GM12878 (cell line): Measurements from ENCODE around the gene TBP. TPM values are rescaled to one million over a fixed set of nuclear protein-coding genes. Genes with fewer than 3 reads are reported as not detected.

Experiments used
- ATAC-seq: fragments of 200-7000 bp; cut with Tn5 transposase; 3 replicates; pipeline ENCODE4 v1.9.1; 2020; ENCODE audit warnings: mild to moderate bottlenecking, moderate library complexity
- BruUV-seq: library from RNA; stranded (reverse); fragments of 400-500 nt; replicated peaks from 2 replicates; lab custom pipeline; 2021; lab: Mats Ljungman, UMichigan
- CTCF ChIA-PET: fragments of 300-600 bp; sonication (Branson Sonifier 250); formaldehyde crosslinking; extraction: SDS; loops from one replicate; lab custom pipeline; 2021; ENCODE audit warnings: inconsistent platforms; lab: Yijun Ruan, JAX
- POLR2A ChIA-PET: fragments of 350-600 bp; formaldehyde crosslinking; extraction: SDS; loops from one replicate; lab custom pipeline; 2021; ENCODE audit warnings: inconsistent platforms; lab: Charles Lee
- RAD21 ChIA-PET: fragments of 300-600 bp; sonication (Branson Sonifier 250); formaldehyde crosslinking; loops from one replicate; lab custom pipeline; 2023; ENCODE audit warnings: antibody characterized with exemption; ENCODE audit not compliant: unreplicated experiment; lab: Charles Lee
- SMC1A ChIA-PET: fragments of 300-600 bp; sonication (Branson Sonifier 250); formaldehyde crosslinking; loops from one replicate; lab custom pipeline; 2023; ENCODE audit not compliant: unreplicated experiment, uncharacterized antibody; lab: Charles Lee
- DNase-seq: peaks from one replicate; pipeline ENCODE4 v3.0.0-alpha.2; 2011; ENCODE audit warnings: low read depth, low spot score
- FAIRE-seq: peaks from 3 replicates; lab custom pipeline; 2011; peaks lifted over from hg19 to GRCh38; lab: Jason Lieb, UNC
- H2AFZ ChIP-seq: 2 replicates; pipeline ENCODE4 v1.6.0; 2011; ENCODE audit warnings: low read depth, low read length, control low read depth; ENCODE audit not compliant: control insufficient read depth
- H3K27ac ChIP-seq: 2 replicates; pipeline ENCODE4 v1.5.1; 2011; ENCODE audit warnings: control low read depth; ENCODE audit not compliant: control insufficient read depth, insufficient read depth
- H3K27me3 ChIP-seq, 2 experiments: replicated peaks in 1 of 2; 2 replicates each; pipeline versions ENCODE4 v1.6.0 to v1.6.1; 2011; ENCODE audit warnings: low read length in 1 of 2; ENCODE audit not compliant: control insufficient read depth in 2 of 2, insufficient read depth in 2 of 2
- H3K36me3 ChIP-seq, 2 experiments: 2 replicates each; pipeline ENCODE4 v1.5.1; 2011; ENCODE audit warnings: low read length in 1 of 2; ENCODE audit not compliant: control insufficient read depth in 2 of 2, insufficient read depth in 2 of 2
- H3K4me1 ChIP-seq: 2 replicates; pipeline ENCODE4 v1.6.1; 2011; ENCODE audit warnings: mild to moderate bottlenecking, low read length, moderate library complexity, mixed read lengths; ENCODE audit not compliant: control insufficient read depth, insufficient read depth
- H3K4me2 ChIP-seq: 2 replicates; pipeline ENCODE4 v1.6.0; 2011; ENCODE audit warnings: control low read depth; ENCODE audit not compliant: control insufficient read depth, insufficient read depth
- H3K4me3 ChIP-seq: fragments of 200-600 bp; sonication (generic); 2 replicates; pipeline ENCODE4 v1.5.1; 2016
- H3K79me2 ChIP-seq: 2 replicates; pipeline ENCODE4 v1.6.0; 2011; ENCODE audit warnings: low read length; ENCODE audit not compliant: control insufficient read depth, insufficient read depth
- H3K9ac ChIP-seq: 2 replicates; pipeline ENCODE4 v1.8.0; 2011; ENCODE audit warnings: low read length, control low read depth, mixed read lengths; ENCODE audit not compliant: control insufficient read depth, insufficient read depth
- H3K9me3 ChIP-seq: replicated peaks from 3 replicates; pipeline ENCODE4 v1.5.1; 2011; ENCODE audit warnings: mild to moderate bottlenecking, low read length; ENCODE audit not compliant: control insufficient read depth, insufficient read depth
- H4K20me1 ChIP-seq: 2 replicates; pipeline ENCODE4 v1.6.0; 2011; ENCODE audit not compliant: control insufficient read depth, insufficient read depth
- CBX5 ChIP-seq: sonication (generic); IDR thresholded peaks from 2 replicates; pipeline ENCODE4 v1.6.1; 2016; ENCODE audit warnings: low read depth, moderate library complexity, mild to moderate bottlenecking, inconsistent platforms
- FOXK2 ChIP-seq: fragments of 450-650 bp; IDR thresholded peaks from 2 replicates; pipeline ENCODE4 v1.6.1; 2017; ENCODE audit warnings: mild to moderate bottlenecking, moderate library complexity
- JUND ChIP-seq: IDR thresholded peaks from 2 replicates; pipeline ENCODE4 v1.6.1; 2012; ENCODE audit warnings: low read depth, mild to moderate bottlenecking, low read length, improper control_type of control experiment, moderate library complexity
- KAT2A ChIP-seq: conservative IDR thresholded peaks from 2 replicates; pipeline ENCODE4 v1.6.1; 2011; ENCODE audit warnings: low read depth, low read length; ENCODE audit not compliant: control insufficient read depth
- NFIC ChIP-seq: IDR thresholded peaks from 2 replicates; pipeline ENCODE4 v1.6.1; 2012; ENCODE audit warnings: low read depth, mild to moderate bottlenecking, inconsistent platforms, low read length, moderate library complexity
- NRF1 ChIP-seq: conservative IDR thresholded peaks from 2 replicates; pipeline ENCODE4 v1.6.1; 2011; ENCODE audit warnings: mild to moderate bottlenecking, low read depth, low read length, improper control_type of control experiment
- POLR2A ChIP-seq: IDR thresholded peaks from 2 replicates; pipeline ENCODE4 v1.6.1; 2011; ENCODE audit warnings: low read depth, mild to moderate bottlenecking, low read length
- RUNX3 ChIP-seq: IDR thresholded peaks from 2 replicates; pipeline ENCODE4 v1.6.1; 2012; ENCODE audit warnings: low read length, inconsistent platforms
- SREBF2 ChIP-seq: IDR thresholded peaks from 2 replicates; pipeline ENCODE4 v1.6.1; 2012; ENCODE audit warnings: mild to moderate bottlenecking, low read length
- SRF ChIP-seq, 2 experiments: IDR thresholded peaks; 2 replicates each; pipeline ENCODE4 v1.6.1; 2011; ENCODE audit warnings: low read depth in 2 of 2, low read length in 2 of 2, mild to moderate bottlenecking in 1 of 2, moderate library complexity in 1 of 2
- TAF1 ChIP-seq: IDR thresholded peaks from 2 replicates; pipeline ENCODE4 v1.6.1; 2011; ENCODE audit warnings: mild to moderate bottlenecking, low read depth, low read length, borderline replicate concordance
- TCF3 ChIP-seq: IDR thresholded peaks from 2 replicates; pipeline ENCODE4 v1.6.1; 2012; ENCODE audit warnings: low read depth, mild to moderate bottlenecking, low read length, borderline replicate concordance; ENCODE audit not compliant: insufficient read depth
- WRNIP1 ChIP-seq: IDR thresholded peaks from 2 replicates; pipeline ENCODE4 v1.6.1; 2011; ENCODE audit warnings: low read depth, low read length, improper control_type of control experiment, borderline replicate concordance
- ZNF207 ChIP-seq: fragments of 450-650 bp; IDR thresholded peaks from 2 replicates; pipeline ENCODE4 v1.6.1; 2014; ENCODE audit warnings: antibody characterized with exemption, mild to moderate bottlenecking, borderline replicate concordance
- WGBS: methylation state at CpG from one replicate; pipeline ENCODE4 v1.1.6; 2016; ENCODE audit warnings: low lambda C conversion rate; ENCODE audit not compliant: insufficient replicate concordance, insufficient coverage; ENCODE audit errors: missing lambda C conversion rate; 5-methylcytosine and 5-hydroxymethylcytosine counted together
- in situ Hi-C: fragments of 300-500 bp; cut with MboI; formaldehyde crosslinking; loops from 9 replicates; pipeline ENCODE4 v1.14.3; 2018; ENCODE audit warnings: mixed read lengths
- intact Hi-C: fragments of 100-400 bp; cut with micrococcal nuclease; formaldehyde crosslinking; loops from one replicate; pipeline ENCODE4 v1.14.2; 2022; ENCODE audit not compliant: unreplicated experiment
- polyA plus RNA-seq, 11 experiments: library from polyadenylated mRNA; depleted of rRNA in 4 of 11; unstranded in 6 of 11; stranded (reverse) in 5 of 11; fragments of >200 nt; fragmentation: Nextera tagmentation in 4 of 11; fragmentation: Illumina TruSeq in 1 of 11; extraction: Ambion mirVana in 4 of 11; extraction: Trizol in 1 of 11; gene quantifications; 1 replicate in 1 of 11; 2 replicates in 10 of 11; pipeline versions ENCODE4 v1.2.1 to v1.2.3, GENCODE V29; 2011 to 2016; ENCODE audit warnings: inconsistent platforms in 2 of 11, missing spikeins in 2 of 11, low read depth in 1 of 11
- total RNA-seq, 4 experiments: library from RNA; depleted of rRNA in 3 of 4; stranded (reverse); fragments of >200 nt in 3 of 4; fragmentation: Illumina TruSeq in 1 of 4; extraction: Trizol in 1 of 4; gene quantifications; 2 replicates each; pipeline versions ENCODE4 v1.2.1 to v1.2.3, GENCODE V29; 2013 to 2021

TBP gene
- total and polyA plus RNA-seq, 10 of the 15 experiments (the other 5 are each of a cell fraction or from before 2014, with no cell fraction given): 13.6 to 39.5 (median 26.5) TPM

GRCh38 chr6:170509723-170510018 lies 44.5 kb upstream of the TBP start:
- DNase-seq: no peak
- no TSS peak for BruUV-seq
- no peaks in the 10 kb centered on the region for H3K79me2 ChIP-seq
- ChIA-PET SMC1A (interaction anchor here (0.6 to 3.6 kb wide), 4 partner anchors 18 to 478 kb away, joined by 3 to 9 read pairs (median 3); no protein-coding TSS in a partner anchor), CTCF (no interaction called here), POLR2A (no interaction called here), RAD21 (no interaction called here)
- no peaks in the 10 kb centered on the region for H4K20me1 ChIP-seq
- in situ Hi-C loops (loop anchor here (10.0 kb wide), 1 partner anchor 1555 kb away; no protein-coding TSS in a partner anchor), intact Hi-C loops (no loop called here)
- H3K9ac ChIP-seq: no peak overlapping the region
- H3K27ac ChIP-seq: no peak overlapping the region
- no peaks in the 10 kb centered on the region for H3K27me3 ChIP-seq
- no peak overlapping the region for H2AFZ ChIP-seq
- ATAC-seq: no peak
- H3K36me3 ChIP-seq: no peaks in the 10 kb centered on the region
- WGBS: 41% methylated on average over 3 of the region's 3 CpGs
- no peak overlapping the region for H3K4me3 ChIP-seq
- no peak overlapping the region for H3K4me2 ChIP-seq
- no peaks in the 10 kb centered on the region for H3K9me3 ChIP-seq
- no peak for FAIRE-seq
- TF ChIP-seq WRNIP1 (no peak), RUNX3 (no peak), JUND (no peak), TCF3 (no peak), SREBF2 (no peak), FOXK2 (no peak), CBX5 (no peak), SRF (IDR thresholded peaks at IDR 0.05; ENCODE audit: low read depth in 2 of 2, low read length in 2 of 2) (no peak), KAT2A (no peak), POLR2A (no peak), ZNF207 (no peak), TAF1 (no peak), NRF1 (no peak), NFIC (no peak)
- H3K4me1 ChIP-seq: no peaks in the 10 kb centered on the region
